Stimulated activated CD4-positive, alpha-beta T cell treated with anti-CD3 and anti-CD28 coated beads, Interleukin-4, amount 100 ng/mL, for 4 hours (primary cell): ENCODE data around the gene THSD4.
"Not testable (repeated sequence)": the region's sequence is repeated elsewhere in the genome, so short reads cannot be mapped to it uniquely, and the experiment has no call there.

Source experiments
- DNase-seq, 2 experiments: peaks; one replicate each; pipeline ENCODE4 v3.0.0-alpha.2; 2020

Gene THSD4

GRCh38 chr15:71151081-71151480 lies 35.8 kb downstream of the THSD4 start:
- no peak for DNase-seq

GRCh38 chr15:71152542-71152941 lies 37.3 kb downstream of the THSD4 start:
- no peak for DNase-seq

- no peak for DNase-seq
Measured at GRCh38 chr15:71153823-71154524, 38.7 kb downstream of the THSD4 start.

GRCh38 chr15:71154607-71155200 lies 39.4 kb downstream of the THSD4 start:
- no peak for DNase-seq

GRCh38 chr15:71155534-71155933 lies 40.3 kb downstream of the THSD4 start:
- no peak for DNase-seq

GRCh38 chr15:71160976-71161375 lies 45.7 kb downstream of the THSD4 start:
- DNase-seq: no peak

GRCh38 chr15:71162309-71162708 lies 47.0 kb downstream of the THSD4 start:
- no peak for DNase-seq

- DNase-seq: not testable (repeated sequence)
Measured at GRCh38 chr15:71164606-71165005, 49.3 kb downstream of the THSD4 start.

- DNase-seq: no peak
Measured at GRCh38 chr15:71167445-71168165, 52.3 kb downstream of the THSD4 start.

- DNase-seq: no peak
Measured at GRCh38 chr15:71168166-71168834, 53.0 kb downstream of the THSD4 start.

GRCh38 chr15:71170163-71170562 lies 54.9 kb downstream of the THSD4 start:
- DNase-seq: no peak

GRCh38 chr15:71171195-71171594 lies 55.9 kb downstream of the THSD4 start:
- no peak for DNase-seq

- DNase-seq: not testable (repeated sequence)
Measured at GRCh38 chr15:71174360-71174759, 59.1 kb downstream of the THSD4 start.

GRCh38 chr15:71180986-71181853 lies 65.9 kb downstream of the THSD4 start:
- DNase-seq: no peak

GRCh38 chr15:71182522-71182921 lies 67.3 kb downstream of the THSD4 start:
- DNase-seq: no peak

- no peak for DNase-seq
Measured at GRCh38 chr15:71183063-71183462, 67.8 kb downstream of the THSD4 start.

GRCh38 chr15:71185706-71186105 lies 70.4 kb downstream of the THSD4 start:
- no peak for DNase-seq

- DNase-seq: no peak
Measured at GRCh38 chr15:71186267-71186666, 71.0 kb downstream of the THSD4 start.

- no peak for DNase-seq
Measured at GRCh38 chr15:71187078-71187477, 71.8 kb downstream of the THSD4 start.

- DNase-seq: no peak
Measured at GRCh38 chr15:71187526-71187925, 72.3 kb downstream of the THSD4 start.

GRCh38 chr15:71189718-71190117 lies 74.4 kb downstream of the THSD4 start:
- DNase-seq: no peak

GRCh38 chr15:71191296-71191695 lies 76.0 kb downstream of the THSD4 start:
- no peak for DNase-seq

GRCh38 chr15:71192816-71193215 lies 77.5 kb downstream of the THSD4 start:
- DNase-seq: no peak
